HTR-8/SVneo (cell line): ENCODE data around the gene CD300E.
A peak's percentile ranks its signal among the peaks of the same experiment; 100 is the strongest.
"Not testable (repeated sequence)": the region's sequence is repeated elsewhere in the genome, so short reads cannot be mapped to it uniquely, and the experiment has no call there.

ENCODE experiments used
- DNase-seq: peaks from one replicate; pipeline ENCODE4 v3.0.0; 2011; ENCODE audit warnings: low spot score, mixed read lengths; ENCODE audit not compliant: insufficient read length
- FAIRE-seq: peaks from 2 replicates; lab custom pipeline; 2011; peaks lifted over from hg19 to GRCh38; lab: Jason Lieb, UNC

Gene CD300E

DNA sequence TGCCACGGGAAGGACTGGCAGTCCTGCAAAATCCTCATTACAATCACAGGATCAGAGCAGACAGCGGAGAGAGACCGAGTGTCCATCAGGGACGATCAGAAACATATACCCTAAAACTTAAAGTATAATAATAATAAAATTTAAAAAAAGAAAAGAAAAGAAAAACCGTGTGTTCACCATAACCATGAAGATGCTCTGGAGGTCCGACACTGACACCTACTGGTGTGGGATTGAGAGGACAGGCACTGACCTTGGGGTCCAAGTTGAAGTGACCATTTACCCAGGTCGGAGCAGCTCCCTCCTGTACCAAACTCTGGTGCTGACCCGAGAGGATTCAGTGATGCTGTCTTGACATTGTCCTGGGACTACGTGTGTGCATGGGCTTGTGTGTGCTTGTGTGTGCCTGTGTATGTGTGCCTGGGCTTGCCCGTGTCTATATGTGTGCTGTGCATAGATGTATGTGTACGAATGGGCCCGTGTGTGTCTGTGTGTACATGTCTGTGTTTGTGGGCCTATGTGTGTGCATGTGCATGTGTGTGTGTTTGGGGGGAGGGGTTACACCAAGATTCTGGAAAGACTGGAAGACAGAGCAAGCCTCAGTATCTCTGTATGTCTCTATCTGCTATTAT is 21.5 kb downstream of the CD300E start:
- peak; percentile 89 for FAIRE-seq
- peak; percentile 68 for DNase-seq

DNA sequence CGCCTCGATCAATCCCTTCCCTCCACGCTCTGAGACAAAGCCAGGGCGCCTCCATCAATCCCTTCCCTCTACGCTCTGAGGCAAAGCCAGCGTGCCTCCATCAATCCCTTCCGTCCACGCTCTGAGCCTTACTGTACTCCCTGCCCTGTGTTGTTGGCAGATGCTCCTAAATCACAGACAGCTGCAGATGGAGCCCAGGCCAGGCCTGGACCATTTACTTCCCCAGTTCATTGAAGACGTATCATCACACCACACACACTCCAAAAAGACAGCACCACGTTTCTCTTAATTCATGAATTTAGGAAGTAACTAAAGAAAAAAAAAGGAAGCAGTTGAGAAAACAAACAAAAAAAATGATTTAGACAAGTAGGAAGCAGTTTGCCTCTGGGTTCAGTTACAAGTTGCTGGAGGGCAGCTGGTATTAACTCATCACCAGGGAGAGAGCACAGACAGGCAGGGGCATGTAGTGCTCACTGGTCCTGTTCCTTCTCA is 24.0 kb downstream of the CD300E start:
- no peak for FAIRE-seq
- no peak for DNase-seq

DNA sequence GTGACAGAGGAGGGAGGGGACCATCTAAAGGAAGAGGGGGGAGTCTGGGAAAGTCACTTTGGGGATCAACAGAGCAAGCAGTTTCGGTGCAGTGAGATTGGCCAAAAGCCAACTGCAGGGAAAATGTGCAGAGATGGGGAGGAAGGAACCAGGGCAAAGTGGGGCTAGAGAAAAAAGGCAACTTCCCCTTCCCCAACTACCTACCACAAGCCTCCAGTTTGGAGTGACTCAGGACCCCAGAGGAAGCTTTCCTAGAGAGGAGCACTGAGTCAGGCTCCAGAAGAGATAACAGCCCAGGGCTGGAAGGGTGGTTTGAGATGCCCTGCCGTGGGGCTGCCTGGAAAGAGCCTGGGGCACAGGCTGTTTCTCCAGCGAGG is 24.5 kb downstream of the CD300E start:
- FAIRE-seq = no peak
- no peak for DNase-seq

DNA sequence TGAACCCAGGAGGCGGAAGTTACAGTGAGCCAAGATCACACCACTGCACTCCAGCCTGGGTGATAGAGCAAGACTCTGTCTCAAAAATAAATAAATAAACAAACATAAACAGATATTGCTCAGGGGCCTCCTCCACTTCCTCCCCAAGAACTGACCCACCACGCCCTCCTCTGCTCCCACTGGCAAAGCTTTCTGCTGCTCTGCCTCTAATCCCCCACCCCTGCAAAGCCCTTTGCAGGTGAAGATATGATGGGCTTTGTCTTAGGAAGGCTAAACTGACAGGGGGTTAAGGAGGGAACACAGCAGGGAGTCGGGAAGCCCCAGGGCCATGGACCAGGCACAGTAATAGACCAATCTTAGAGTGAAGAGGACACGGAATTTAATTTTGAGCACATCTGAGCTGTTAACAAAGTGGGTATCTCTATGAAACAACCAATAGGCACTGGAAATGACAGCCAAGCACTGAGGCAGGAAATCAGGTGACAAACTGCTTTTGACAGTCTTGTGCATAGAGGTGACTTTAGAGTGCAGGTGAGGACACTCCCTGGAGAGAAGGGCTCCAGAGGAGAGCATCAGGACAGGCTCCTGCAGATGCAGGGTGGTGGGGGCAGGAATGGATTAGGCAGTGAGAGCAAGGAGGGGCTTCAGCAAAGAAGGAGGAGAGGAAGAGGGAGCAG is 25.1 kb downstream of the CD300E start:
- no peak for FAIRE-seq
- no peak for DNase-seq

DNA sequence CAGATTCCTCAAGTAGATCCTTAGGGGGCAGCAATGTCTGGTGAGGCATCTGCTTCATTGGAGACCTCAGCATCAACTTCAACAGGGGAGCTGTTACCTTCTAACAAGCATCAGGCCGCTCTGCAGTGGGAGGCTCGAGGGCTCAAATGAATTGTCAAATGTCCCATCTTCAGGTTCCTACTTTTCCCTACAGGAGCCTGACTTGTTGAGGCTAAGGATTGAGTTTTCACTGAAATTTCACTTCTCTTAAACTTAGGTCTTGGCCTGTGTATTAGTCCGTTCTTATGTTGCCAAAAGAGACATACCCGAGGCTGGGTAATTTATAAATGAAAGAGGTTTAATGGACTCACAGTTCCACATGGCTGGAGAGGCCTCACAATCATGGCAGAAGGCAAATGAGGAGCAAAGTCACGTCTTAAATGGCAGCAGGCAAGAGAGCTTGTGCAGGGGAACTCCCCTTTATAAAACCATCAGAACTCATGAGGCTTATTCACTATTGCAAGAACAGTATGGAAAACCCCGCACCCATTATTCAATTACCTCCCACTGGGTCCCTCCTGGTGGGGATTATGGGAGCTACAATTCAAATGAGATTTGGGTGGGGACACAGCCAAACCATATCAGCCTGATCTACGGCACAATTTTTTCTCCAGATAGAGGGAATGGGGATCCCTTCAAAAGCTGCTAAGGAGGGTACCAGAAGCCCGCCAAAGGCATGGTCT is 26.3 kb downstream of the CD300E start:
- no peak for DNase-seq
- no peak for FAIRE-seq

DNA sequence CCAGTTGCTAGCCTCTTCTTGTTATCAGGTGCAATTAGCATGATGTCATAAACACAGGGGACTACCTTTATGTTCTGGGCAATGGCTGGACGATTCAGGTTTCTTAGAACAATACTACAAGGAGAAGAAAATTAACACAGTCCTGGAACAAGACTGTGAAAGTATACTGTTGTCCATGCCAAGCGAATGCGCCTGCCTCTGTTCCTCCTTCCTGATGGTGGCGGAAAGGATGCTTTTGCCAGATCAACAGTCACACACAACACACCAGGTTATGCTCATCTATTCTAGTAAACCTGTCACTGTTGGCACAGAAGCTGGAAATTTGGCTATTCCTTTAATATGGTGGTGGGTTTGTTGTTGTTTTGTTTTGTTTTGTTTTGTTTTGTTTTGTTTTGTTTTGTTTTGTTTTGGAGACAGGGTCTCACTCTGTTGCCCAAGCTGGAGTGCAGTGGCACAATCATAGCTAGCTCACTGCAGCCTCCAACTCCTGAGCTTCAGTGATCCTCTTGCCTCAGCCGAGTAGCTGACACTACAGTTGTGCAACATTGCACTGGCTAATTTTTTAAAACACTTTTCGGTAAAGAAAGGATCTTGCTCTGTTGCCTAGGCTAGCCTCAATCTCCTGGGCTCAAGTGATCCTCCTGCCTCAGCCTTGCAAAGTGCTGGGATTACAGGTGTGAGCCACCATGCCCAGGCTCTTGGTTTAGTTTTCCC is 28.3 kb downstream of the CD300E start:
- DNase-seq (no peak), FAIRE-seq (no peak)

DNA sequence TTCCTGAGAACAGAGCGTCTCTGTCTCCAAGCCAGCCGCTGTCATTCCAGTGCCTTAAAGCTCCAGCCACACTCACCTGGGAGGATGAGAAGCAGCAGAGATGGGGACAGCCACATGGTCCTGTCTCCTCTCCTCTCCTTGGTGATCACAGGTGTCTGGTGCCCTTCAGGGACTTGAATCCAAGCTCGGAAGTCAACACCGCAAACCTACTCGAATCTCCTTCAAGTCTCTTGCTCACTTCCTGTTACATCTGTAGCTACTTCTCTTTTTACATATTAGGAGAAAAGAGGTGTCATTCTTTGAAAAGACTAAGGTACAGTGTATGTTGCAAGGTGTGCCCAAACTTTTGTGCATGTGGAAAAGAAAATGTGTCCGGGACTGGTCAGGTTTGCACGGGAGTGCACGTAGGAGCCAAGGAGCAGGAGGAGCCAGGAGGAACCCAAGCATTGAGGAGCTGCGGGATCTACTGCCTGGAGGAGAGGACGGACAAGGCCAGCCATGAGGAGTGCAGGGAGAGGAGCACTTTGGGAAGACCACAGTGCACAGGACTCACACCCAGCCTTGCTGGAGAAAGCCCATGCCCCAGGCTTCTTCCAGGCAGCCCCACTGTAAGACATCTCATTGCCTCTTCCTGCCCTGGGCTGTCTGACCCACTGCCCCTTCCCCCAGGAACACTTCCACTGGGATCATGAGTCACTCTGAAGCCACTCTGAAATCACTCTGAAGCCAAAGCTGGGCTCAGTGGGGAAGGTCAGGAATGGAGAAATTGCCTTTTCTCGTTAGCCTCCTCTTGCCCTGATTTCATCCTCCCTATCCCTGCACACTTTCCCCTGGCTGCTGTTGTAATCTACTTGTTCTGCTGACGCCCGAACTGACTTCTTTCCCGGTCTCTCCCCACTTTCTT is 31.2 kb downstream of the CD300E start, which contains the start of gene CD300LD:
CD300LD (minus strand) TSS at position 197 of the 904 bp plus-strand sequence; CDS start at position 116, 81 bp downstream.
- FAIRE-seq = no peak
- no peak for DNase-seq

DNA sequence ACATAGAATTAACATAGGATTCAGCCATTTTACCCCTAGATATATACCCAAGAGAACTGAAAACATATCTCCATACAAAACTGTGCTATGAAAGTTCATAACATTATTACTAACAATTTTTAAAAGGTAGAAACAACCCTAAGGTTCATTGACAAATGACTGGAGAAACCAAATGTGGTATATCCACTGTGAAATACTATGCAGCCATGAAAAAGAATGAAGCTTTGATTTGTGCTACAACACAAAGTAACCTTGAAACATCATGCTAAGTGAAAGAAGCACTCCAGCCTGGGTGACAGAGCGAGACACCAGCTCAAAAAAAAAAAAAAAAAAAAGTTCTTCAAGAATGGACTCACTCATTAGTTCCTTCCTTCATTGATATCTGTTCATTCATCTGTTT is 32.0 kb downstream of the CD300E start:
- DNase-seq (no peak), FAIRE-seq (no peak)

DNA sequence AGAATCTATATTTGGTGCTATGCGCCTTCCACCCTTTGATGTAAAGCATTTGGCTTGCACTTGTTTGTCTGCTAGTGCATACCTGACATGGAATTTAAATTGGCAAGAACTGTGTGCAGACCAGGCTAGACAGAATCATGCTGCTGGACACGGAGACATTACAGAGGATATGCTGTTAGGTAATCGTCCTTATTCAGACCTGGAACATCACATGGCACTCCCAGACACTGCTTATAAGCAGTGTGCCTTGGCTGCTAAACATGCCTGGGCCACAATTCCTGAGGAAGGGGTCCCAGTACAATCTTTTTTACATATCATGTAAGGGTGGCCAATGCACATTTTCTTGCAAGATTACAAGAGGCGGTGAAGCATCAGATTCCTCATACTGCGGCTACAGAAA is 37.8 kb downstream of the CD300E start:
- no peak for DNase-seq
- FAIRE-seq = no peak

DNA sequence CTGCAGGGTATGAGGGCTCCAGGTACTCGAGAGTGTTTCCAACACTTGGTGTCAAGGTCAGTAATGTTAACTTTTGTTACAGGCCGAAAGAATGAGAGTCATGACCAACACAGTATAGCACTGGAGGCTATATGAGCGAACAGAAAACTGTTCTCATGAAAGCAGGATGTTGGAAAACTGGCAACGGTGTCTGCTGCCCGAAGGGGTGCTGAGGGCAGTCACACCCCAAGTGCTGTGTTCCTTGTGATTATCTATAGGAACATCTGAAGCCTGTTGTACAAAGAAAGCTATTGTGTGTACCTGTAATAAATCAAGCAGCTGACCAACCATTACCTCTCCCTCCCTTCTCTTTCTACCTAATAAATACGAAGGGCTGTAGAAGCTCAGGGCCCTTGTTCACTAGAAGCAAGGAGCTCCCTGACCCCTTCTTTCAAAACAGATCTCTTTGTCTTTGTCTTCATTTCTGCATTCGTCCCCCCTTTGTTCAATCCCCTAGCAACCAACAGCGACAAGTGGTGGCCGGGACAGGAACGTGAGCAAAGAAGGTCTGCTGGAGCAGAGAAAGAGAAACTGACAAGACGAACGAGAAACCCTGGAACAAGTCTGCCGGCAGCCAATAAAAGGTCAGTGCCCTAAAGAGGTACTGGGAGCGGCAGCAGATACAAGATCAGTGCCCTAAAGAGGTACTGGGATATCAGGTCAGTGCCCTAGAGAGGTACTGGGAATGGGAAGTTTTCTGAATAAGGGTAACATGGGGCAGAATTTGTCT is 39.1 kb downstream of the CD300E start:
- DNase-seq = no peak
- FAIRE-seq = no peak

DNA sequence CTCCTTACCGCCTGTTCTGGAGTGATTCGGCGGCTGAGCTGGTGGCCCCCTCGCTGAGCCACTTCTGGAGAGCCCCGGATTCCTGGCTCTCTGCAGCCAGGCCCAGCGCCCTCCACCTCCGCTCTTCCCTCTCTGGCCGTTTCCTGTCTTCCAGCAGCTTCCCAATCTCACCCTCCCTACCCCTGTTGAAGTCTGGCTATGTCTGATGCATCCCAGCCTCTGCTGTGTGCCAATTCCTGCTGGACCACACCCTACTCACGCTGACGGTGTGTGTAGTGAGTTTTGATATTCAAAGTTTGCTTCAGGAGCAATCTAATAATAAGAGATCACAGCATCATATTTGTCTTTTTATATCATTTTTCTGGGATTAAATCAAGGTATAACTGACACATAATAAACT is 40.9 kb downstream of the CD300E start:
- DNase-seq = no peak
- no peak for FAIRE-seq

DNA sequence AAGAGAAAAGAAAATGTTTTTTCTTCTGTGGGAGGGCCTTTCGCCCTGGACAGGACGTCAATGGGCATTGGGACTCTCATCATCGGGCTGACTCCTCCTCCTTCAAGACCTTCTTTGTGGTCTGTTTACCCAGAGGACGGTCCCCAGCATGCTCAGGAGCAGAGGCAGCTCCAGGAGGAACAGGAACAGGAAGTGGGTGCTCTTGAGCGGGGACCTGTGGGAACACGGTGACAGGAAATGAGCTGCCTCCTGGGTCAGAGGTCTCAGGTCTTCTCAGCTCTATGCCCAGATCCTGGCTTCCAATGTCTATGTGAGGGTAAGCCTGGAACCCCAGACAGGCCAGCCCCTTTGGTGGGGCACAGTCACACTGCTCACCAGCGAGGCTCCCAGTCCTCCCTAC is 43.6 kb downstream of the CD300E start:
- DNase-seq = no peak
- FAIRE-seq = no peak

DNA sequence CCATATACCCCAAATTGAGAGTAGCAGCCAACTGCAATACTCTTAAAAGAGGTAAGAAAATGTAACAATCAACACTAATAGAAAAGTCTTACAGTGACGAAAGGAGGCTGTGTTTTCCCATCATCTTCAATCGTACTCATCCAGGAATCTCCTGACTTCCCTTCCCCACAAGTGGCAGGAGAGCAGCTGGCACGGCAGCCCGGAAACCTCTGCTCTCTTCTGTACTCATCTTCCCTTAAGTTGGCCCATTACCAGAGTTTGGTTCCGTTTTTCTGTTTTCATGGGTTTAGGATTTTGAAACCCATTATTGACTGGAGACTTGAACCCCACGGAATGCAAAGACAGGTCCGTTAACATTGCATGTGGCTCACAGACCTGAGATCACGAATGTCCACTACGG is 44.6 kb downstream of the CD300E start:
- FAIRE-seq = peak; percentile 54
- DNase-seq = no peak

DNA sequence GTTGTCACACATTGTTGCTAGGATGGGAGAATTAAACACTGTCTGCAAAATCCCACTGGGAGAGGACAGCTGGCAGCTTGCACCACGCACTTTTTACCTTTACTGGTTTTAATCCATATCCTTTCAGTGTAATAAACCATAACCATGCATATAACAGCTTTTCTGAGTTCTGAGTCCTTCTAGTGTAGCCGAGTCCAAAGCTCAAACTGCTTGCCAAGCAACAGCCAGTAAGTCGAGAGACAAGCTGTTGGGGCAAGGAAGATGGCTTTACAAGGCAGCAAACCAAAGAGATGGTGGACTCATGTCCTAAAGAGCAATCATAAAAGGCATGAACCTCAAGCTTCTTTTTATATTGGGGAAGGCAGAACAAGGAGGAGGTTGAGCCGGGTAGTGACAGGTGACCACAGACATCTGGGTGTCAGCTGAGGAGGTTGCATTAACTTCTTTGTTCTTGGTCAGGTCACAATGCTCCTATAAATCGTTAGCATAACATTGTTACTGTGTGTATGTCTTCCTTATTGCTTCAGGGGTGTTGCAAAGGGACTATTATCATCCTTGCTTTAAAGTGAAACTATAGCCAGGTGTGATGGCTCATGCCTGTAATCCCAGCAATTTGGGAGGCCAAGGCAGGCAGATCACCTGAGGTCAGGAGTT is 48.9 kb downstream of the CD300E start:
- FAIRE-seq = no peak
- DNase-seq = no peak

DNA sequence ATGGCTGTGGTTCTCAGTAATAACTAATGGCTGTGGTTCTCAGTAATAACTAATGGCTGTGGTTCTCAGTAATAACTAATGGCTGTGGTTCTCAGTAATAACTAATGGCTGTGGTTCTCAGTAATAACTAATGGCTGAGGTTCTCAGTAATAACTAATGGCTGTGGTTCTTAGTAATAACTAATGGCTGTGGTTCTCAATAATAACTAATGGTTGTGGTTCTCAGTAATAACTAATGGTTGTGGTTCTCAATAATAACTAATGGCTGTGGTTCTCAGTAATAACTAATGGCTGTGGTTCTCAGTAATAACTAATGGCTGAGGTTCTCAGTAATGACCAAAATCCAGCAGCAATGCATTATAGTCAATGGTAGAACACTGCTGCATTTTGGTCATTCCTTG is 49.9 kb downstream of the CD300E start:
- DNase-seq, FAIRE-seq: not testable (repeated sequence)

DNA sequence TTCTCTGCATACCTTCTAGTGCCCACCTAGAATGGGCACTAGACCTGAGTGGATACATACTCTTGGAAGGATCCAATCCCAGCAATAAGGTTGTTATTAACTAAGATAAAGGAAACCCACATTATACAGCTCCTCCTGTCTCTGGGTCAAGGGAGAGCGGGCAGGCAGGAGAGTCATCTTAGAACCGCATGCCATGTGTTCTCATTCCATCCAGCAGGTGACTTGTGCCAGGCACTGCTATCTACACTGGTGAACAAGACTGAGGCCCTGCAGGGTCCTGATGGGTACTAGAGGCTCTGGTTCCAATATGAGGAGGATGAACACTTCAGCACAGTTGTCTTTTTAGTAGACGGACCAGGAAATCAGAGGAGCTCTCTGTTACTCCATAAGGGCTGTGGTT is 50.4 kb downstream of the CD300E start:
- no peak for FAIRE-seq

DNA sequence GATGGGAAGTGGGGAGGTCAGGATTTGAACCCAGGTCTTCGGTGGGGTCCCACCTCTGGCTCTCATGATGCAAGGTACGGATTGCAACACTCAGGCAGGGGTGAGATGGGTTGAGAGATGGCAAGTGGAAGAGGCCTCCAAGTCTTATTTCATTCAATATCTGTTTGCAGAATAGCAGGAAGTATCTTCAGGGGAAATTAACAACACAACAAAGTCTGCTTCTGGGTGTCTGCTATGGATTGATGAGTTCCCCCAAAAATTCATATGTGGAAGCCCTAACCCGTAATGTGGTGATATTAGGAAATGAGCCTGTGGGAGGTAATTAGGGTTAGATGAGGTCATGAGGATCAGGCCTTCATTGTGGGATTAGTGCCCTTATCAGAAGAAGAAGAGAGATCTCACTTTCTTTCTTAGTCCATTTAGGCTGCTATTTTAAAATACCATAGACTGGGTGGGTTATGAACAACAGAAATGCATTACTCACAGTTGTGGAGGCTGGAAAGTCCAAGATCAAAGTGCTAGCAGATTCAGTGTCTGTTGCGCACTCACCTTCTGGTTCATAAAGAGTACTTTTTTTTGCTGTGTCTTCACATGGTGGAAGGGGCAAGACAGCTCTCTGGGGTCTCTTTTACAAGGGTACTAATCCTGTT is 51.8 kb downstream of the CD300E start:
- FAIRE-seq (no peak), DNase-seq (no peak)

More for the DNA sequence above, 50.4 kb downstream of the CD300E start:
- DNase-seq = no peak
